H1 (cell line): ENCODE results near the gene SLC26A6. TPM values are rescaled to one million over a fixed set of nuclear protein-coding genes. Genes with fewer than 3 reads are reported as not detected.

ENCODE experiments used
- BCL11A ChIP-seq, 2 experiments: IDR thresholded peaks; one replicate each; pipeline ENCODE4 v1.6.1; 2011; ENCODE audit warnings: low read depth in 2 of 2, low read length in 2 of 2, mild to moderate bottlenecking in 2 of 2
- CHD1 ChIP-seq: IDR thresholded peaks from 2 replicates; pipeline ENCODE4 v1.6.1; 2012; ENCODE audit warnings: low read depth, low read length, improper control_type of control experiment
- CREB1 ChIP-seq: IDR thresholded peaks from 2 replicates; pipeline ENCODE4 v1.6.1; 2012; ENCODE audit warnings: inconsistent platforms
- GABPA ChIP-seq: IDR thresholded peaks from 2 replicates; pipeline ENCODE4 v1.6.1; 2011; ENCODE audit warnings: mild to moderate bottlenecking, low read length, moderate library complexity, borderline replicate concordance; ENCODE audit not compliant: insufficient read depth
- JUND ChIP-seq: IDR thresholded peaks from 2 replicates; pipeline ENCODE4 v1.6.1; 2011; ENCODE audit warnings: mild to moderate bottlenecking, improper control_type of control experiment, low read length
- KDM4A ChIP-seq: IDR thresholded peaks from one replicate; pipeline ENCODE4 v1.7.1; 2012; ENCODE audit warnings: low read depth, mild to moderate bottlenecking, moderate library complexity, low read length, inconsistent platforms; ENCODE audit not compliant: severe bottlenecking
- MAFK ChIP-seq: IDR thresholded peaks from 2 replicates; pipeline ENCODE4 v1.6.1; 2012; ENCODE audit warnings: low read depth, mild to moderate bottlenecking, improper control_type of control experiment, low read length
- POLR2A ChIP-seq, 2 experiments: IDR thresholded peaks; 1 replicate in 1 of 2; 2 replicates in 1 of 2; pipeline ENCODE4 v1.6.1; 2011; ENCODE audit warnings: low read depth in 2 of 2, low read length in 2 of 2, mild to moderate bottlenecking in 2 of 2; ENCODE audit errors: control extremely low read depth in 1 of 2
- POLR2AphosphoS5 ChIP-seq: IDR thresholded peaks from 2 replicates; pipeline ENCODE4 v1.6.1; 2011; ENCODE audit warnings: low read depth, low read length
- RAD21 ChIP-seq, 2 experiments: IDR thresholded peaks in 1 of 2; conservative IDR thresholded peaks in 1 of 2; 2 replicates each; pipeline ENCODE4 v1.6.1; 2011; ENCODE audit warnings: low read depth in 2 of 2, low read length in 2 of 2, improper control_type of control experiment in 1 of 2, inconsistent platforms in 1 of 2, mild to moderate bottlenecking in 1 of 2, moderate library complexity in 1 of 2
- RXRA ChIP-seq: IDR thresholded peaks from 2 replicates; pipeline ENCODE4 v1.6.1; 2011; ENCODE audit warnings: low read depth, mild to moderate bottlenecking, low read length, moderate library complexity; ENCODE audit not compliant: insufficient read depth
- SIN3A ChIP-seq, 2 experiments: IDR thresholded peaks in 1 of 2; conservative IDR thresholded peaks in 1 of 2; 2 replicates each; pipeline ENCODE4 v1.6.1; 2011 to 2012; ENCODE audit warnings: low read length in 2 of 2, improper control_type of control experiment in 1 of 2, low read depth in 1 of 2, mild to moderate bottlenecking in 1 of 2
- SIRT6 ChIP-seq: IDR thresholded peaks from one replicate; pipeline ENCODE4 v1.7.1; 2012; ENCODE audit warnings: low read length, inconsistent platforms
- SIX5 ChIP-seq: IDR thresholded peaks from 2 replicates; pipeline ENCODE4 v1.6.1; 2011; ENCODE audit warnings: mild to moderate bottlenecking, low read depth, low read length
- SP2 ChIP-seq: IDR thresholded peaks from 2 replicates; pipeline ENCODE4 v1.6.1; 2012; ENCODE audit warnings: mild to moderate bottlenecking, low read length, inconsistent platforms
- SP4 ChIP-seq: IDR thresholded peaks from 2 replicates; pipeline ENCODE4 v1.6.1; 2012; ENCODE audit warnings: low read length, inconsistent platforms
- TAF7 ChIP-seq: optimal IDR thresholded peaks from 2 replicates; pipeline ENCODE3; 2011; ENCODE audit warnings: low read depth, mild to moderate bottlenecking, inconsistent platforms, low read length, moderate library complexity, borderline replicate concordance
- TBP ChIP-seq: IDR thresholded peaks from 2 replicates; pipeline ENCODE4 v1.6.1; 2011; ENCODE audit warnings: low read depth, low read length, improper control_type of control experiment
- TEAD4 ChIP-seq: IDR thresholded peaks from 2 replicates; pipeline ENCODE4 v1.6.1; 2012; ENCODE audit warnings: low read depth, low read length, inconsistent platforms, mixed read lengths
- polyA plus RNA-seq, 7 experiments: library from polyadenylated mRNA; depleted of rRNA in 3 of 7; stranded (reverse) in 5 of 7; unstranded in 2 of 7; fragments of >200 nt in 5 of 7; fragments of 200-250 nt in 2 of 7; gene quantifications; 1 replicate in 5 of 7; 2 replicates in 1 of 7; 4 replicates in 1 of 7; pipeline versions ENCODE4 v1.2.1 to v1.2.3, GENCODE V29; 2011 to 2013; ENCODE audit warnings: missing spikeins in 2 of 7, mixed read lengths in 2 of 7
- total RNA-seq: library from RNA; stranded (reverse); fragmentation: NEBNext Ultra II Directional; extraction: Animal tissue kit (Norgen Biotek cat#: 25700); gene quantifications from 2 replicates; pipeline ENCODE4 v1.2.1, GENCODE V29; 2021
- TF ChIP-seq, protein P1 (sequence below): IDR thresholded peaks from 2 replicates; pipeline ENCODE4 v1.6.1; 2012; ENCODE audit warnings: low read length, inconsistent platforms
- TF ChIP-seq, protein P2 (sequence below): IDR thresholded peaks from 2 replicates; pipeline ENCODE4 v1.6.1; 2011; ENCODE audit warnings: low read length, improper control_type of control experiment
- TF ChIP-seq, protein P3 (sequence below): IDR thresholded peaks from 2 replicates; pipeline ENCODE4 v1.6.1; 2012; ENCODE audit warnings: inconsistent platforms

SLC26A6 gene
- total and polyA plus RNA-seq, 2 of the 8 experiments (the other 6 are each of a cell fraction or from before 2014, with no cell fraction given) = 50.4 to 58.0 TPM

DNA sequence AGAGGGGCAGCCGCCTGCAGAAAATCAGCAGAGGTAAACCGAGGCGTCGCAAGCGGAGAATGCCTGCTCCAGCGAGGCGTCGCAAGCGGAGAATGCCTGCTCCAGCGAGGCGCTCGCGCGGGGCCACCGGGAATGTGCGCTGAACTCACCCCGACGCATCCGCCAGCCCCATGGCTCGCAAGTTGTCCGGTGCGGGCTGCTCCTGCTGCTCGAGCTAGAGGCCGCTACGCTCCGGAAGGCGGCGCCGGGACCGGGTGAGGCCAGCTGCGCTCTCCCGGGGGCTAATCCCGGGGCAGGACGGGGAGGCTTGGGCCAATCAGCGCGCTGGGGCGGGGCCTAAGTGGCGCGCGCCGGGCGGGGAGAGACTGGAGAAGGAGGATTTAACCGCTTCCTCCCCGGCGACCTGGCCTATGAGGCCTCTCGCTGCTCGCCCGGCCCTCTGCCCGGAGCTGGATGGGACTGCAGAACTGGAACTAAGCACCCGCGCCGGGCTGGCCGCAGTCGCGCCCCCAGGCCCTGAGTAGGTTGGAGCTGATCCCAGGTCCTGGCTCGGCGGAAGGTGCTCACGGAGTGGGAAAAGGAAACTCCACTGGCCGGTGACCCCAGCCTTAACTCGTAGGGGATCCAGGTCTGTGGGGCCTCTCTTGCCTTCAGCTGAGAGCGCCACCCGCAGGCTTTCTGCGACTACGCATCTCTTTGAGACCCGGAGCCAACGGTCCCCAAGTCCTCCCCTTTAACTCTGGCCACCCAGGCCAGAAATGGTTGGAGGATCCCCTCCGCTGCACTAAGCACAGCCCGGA is at the start of gene SLC26A6 (continued):
- TF ChIP-seq TEAD4 (0 out of 2 replicates have a peak, but pooled peaks have one; percentile 38), RXRA (no peak), MAFK (no peak), TAF7 (no peak), TBP (peak; percentile 59; the same call in 1 of the 2 replicates), BCL11A (IDR thresholded peaks at IDR 0.05; ENCODE audit: low read depth in 2 of 2, low read length in 2 of 2) (no peak), JUND (no peak), POLR2AphosphoS5 (peak; percentile 64), SP2 (no peak), SP4 (no peak), KDM4A (peak; percentile 88), CREB1 (peak; percentile 30; the same call in 1 of the 2 replicates), SIRT6 (no peak), SIN3A (conservative IDR thresholded peaks at IDR 0.05 in 1 of 2, IDR thresholded peaks at IDR 0.05 in 1 of 2; ENCODE audit: low read depth in 1 of 2, low read length in 2 of 2) (peak in 1 of 2 experiments; percentile 78; a peak in 2 of 4 replicates), GABPA (peak; percentile 29; the same call in 1 of the 2 replicates), SIX5 (no peak), CHD1 (no peak), POLR2A (IDR thresholded peaks at IDR 0.05; ENCODE audit: control extremely low read depth in 1 of 2, low read depth in 2 of 2, low read length in 2 of 2) (peak in 1 of 2 experiments; percentile 81; a peak in 1 of 3 replicates), RAD21 (IDR thresholded peaks at IDR 0.05 in 1 of 2, conservative IDR thresholded peaks at IDR 0.05 in 1 of 2; ENCODE audit: low read depth in 2 of 2, low read length in 2 of 2) (peak; percentile 55 to 67)
- TF ChIP-seq, protein P1, sequence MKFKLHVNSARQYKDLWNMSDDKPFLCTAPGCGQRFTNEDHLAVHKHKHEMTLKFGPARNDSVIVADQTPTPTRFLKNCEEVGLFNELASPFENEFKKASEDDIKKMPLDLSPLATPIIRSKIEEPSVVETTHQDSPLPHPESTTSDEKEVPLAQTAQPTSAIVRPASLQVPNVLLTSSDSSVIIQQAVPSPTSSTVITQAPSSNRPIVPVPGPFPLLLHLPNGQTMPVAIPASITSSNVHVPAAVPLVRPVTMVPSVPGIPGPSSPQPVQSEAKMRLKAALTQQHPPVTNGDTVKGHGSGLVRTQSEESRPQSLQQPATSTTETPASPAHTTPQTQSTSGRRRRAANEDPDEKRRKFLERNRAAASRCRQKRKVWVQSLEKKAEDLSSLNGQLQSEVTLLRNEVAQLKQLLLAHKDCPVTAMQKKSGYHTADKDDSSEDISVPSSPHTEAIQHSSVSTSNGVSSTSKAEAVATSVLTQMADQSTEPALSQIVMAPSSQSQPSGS = no peak
- TF ChIP-seq, protein P2, sequence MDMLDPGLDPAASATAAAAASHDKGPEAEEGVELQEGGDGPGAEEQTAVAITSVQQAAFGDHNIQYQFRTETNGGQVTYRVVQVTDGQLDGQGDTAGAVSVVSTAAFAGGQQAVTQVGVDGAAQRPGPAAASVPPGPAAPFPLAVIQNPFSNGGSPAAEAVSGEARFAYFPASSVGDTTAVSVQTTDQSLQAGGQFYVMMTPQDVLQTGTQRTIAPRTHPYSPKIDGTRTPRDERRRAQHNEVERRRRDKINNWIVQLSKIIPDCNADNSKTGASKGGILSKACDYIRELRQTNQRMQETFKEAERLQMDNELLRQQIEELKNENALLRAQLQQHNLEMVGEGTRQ = no peak
- TF ChIP-seq, protein P3, sequence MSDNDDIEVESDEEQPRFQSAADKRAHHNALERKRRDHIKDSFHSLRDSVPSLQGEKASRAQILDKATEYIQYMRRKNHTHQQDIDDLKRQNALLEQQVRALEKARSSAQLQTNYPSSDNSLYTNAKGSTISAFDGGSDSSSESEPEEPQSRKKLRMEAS = peak; percentile 49
